H9 (cell line): ENCODE measurements around the gene DNAH8. TPM values are rescaled to one million over a fixed set of nuclear protein-coding genes. Genes with fewer than 3 reads are reported as not detected.

Experiments used
- DNase-seq: peaks from one replicate; pipeline ENCODE4 v3.0.0-alpha.2; 2017
- H2AFZ ChIP-seq: one replicate; pipeline ENCODE4 v1.6.1; 2013; ENCODE audit warnings: mild to moderate bottlenecking, low read length, control low read depth, moderate library complexity
- H2AK5ac ChIP-seq: 2 replicates; pipeline ENCODE4 v1.6.1; 2013; ENCODE audit warnings: low read length, control low read depth, mixed read lengths; ENCODE audit not compliant: insufficient read length
- H2BK120ac ChIP-seq: one replicate; pipeline ENCODE4 v1.6.1; 2013; ENCODE audit warnings: low read depth, mild to moderate bottlenecking, low read length, control low read depth, inconsistent platforms; ENCODE audit not compliant: poor library complexity, severe bottlenecking
- H2BK12ac ChIP-seq: 2 replicates; pipeline ENCODE4 v1.6.1; 2013; ENCODE audit warnings: low read length, control low read depth, mixed read lengths, low read depth; ENCODE audit not compliant: insufficient read length
- H2BK15ac ChIP-seq: 2 replicates; pipeline ENCODE4 v1.6.1; 2013; ENCODE audit warnings: low read depth, low read length, control low read depth
- H2BK20ac ChIP-seq: one replicate; pipeline ENCODE4 v1.6.1; 2013; ENCODE audit warnings: low read depth, mild to moderate bottlenecking, low read length, control low read depth, inconsistent platforms; ENCODE audit not compliant: poor library complexity, severe bottlenecking
- H2BK5ac ChIP-seq: 2 replicates; pipeline ENCODE4 v1.6.1; 2013; ENCODE audit warnings: low read length, control low read depth, mixed read lengths; ENCODE audit not compliant: insufficient read length
- H3K14ac ChIP-seq: 2 replicates; pipeline ENCODE4 v1.6.1; 2013; ENCODE audit warnings: low read length, control low read depth; ENCODE audit not compliant: insufficient read depth
- H3K18ac ChIP-seq: 2 replicates; pipeline ENCODE4 v1.6.1; 2013; ENCODE audit warnings: low read depth, mild to moderate bottlenecking, mixed read lengths, low read length, control low read depth; ENCODE audit not compliant: insufficient read length
- H3K23ac ChIP-seq: 2 replicates; pipeline ENCODE4 v1.6.1; 2013; ENCODE audit warnings: low read length, control low read depth, mixed read lengths, low read depth; ENCODE audit not compliant: insufficient read length
- H3K23me2 ChIP-seq: 2 replicates; pipeline ENCODE4 v1.6.1; 2013; ENCODE audit warnings: low read depth, mild to moderate bottlenecking, mixed read lengths, low read length, control low read depth; ENCODE audit not compliant: insufficient read length, poor library complexity, severe bottlenecking
- H3K27ac ChIP-seq: 2 replicates; pipeline ENCODE4 v1.5.1; 2013; ENCODE audit warnings: low read length, control low read depth, mixed read lengths, low read depth; ENCODE audit not compliant: insufficient read length
- H3K27me3 ChIP-seq: 2 replicates; pipeline ENCODE4 v1.6.1; 2013; ENCODE audit warnings: low read length, control low read depth, inconsistent platforms; ENCODE audit not compliant: insufficient read depth
- H3K4ac ChIP-seq: 2 replicates; pipeline ENCODE4 v1.6.1; 2013; ENCODE audit warnings: low read depth, mild to moderate bottlenecking, control low read depth, inconsistent platforms, low read length, moderate library complexity
- H3K4me1 ChIP-seq: 2 replicates; pipeline ENCODE4 v1.6.1; 2013; ENCODE audit warnings: low read length, control low read depth, inconsistent platforms; ENCODE audit not compliant: insufficient read depth
- H3K4me2 ChIP-seq: 2 replicates; pipeline ENCODE4 v1.6.1; 2013; ENCODE audit warnings: low read length, control low read depth, mixed read lengths; ENCODE audit not compliant: insufficient read length, insufficient read depth
- H3K56ac ChIP-seq: 2 replicates; pipeline ENCODE4 v1.6.1; 2013; ENCODE audit warnings: low read depth, mild to moderate bottlenecking, mixed read lengths, low read length, control low read depth; ENCODE audit not compliant: insufficient read length
- H3K79me1 ChIP-seq: 2 replicates; pipeline ENCODE4 v1.6.1; 2013; ENCODE audit warnings: low read depth, mild to moderate bottlenecking, moderate library complexity, low read length, control low read depth, inconsistent platforms; ENCODE audit not compliant: insufficient read depth, poor library complexity, severe bottlenecking
- H3K79me2 ChIP-seq: 2 replicates; pipeline ENCODE4 v1.6.1; 2013; ENCODE audit warnings: low read length, control low read depth, inconsistent platforms; ENCODE audit not compliant: insufficient read depth
- H3K9ac ChIP-seq: 2 replicates; pipeline ENCODE4 v1.6.1; 2013; ENCODE audit warnings: low read length, control low read depth, mixed read lengths; ENCODE audit not compliant: insufficient read length; ENCODE audit errors: extremely low read depth
- H3K9me3 ChIP-seq: one replicate; pipeline ENCODE4 v1.6.1; 2013; ENCODE audit warnings: low read depth, low read length, inconsistent platforms; ENCODE audit not compliant: control insufficient read depth
- H3T11ph ChIP-seq: one replicate; pipeline ENCODE4 v1.6.1; 2013; ENCODE audit warnings: mild to moderate bottlenecking, low read length, control low read depth, inconsistent platforms
- H4K20me1 ChIP-seq: one replicate; pipeline ENCODE4 v1.6.1; 2013; ENCODE audit not compliant: control insufficient read depth, insufficient read length, insufficient read depth
- H4K5ac ChIP-seq: 2 replicates; pipeline ENCODE4 v1.6.1; 2013; ENCODE audit warnings: low read depth, mild to moderate bottlenecking, mixed read lengths, low read length, control low read depth; ENCODE audit not compliant: insufficient read length
- H4K8ac ChIP-seq: replicated peaks from 2 replicates; pipeline ENCODE4 v1.6.1; 2013; ENCODE audit warnings: low read length, control low read depth, mixed read lengths, low read depth; ENCODE audit not compliant: insufficient read length
- H4K91ac ChIP-seq: 2 replicates; pipeline ENCODE4 v1.6.1; 2013; ENCODE audit warnings: low read depth, mild to moderate bottlenecking, moderate library complexity, mixed read lengths, low read length, control low read depth; ENCODE audit not compliant: insufficient read length
- H3K27ac Mint-ChIP-seq, 3 experiments: 2 replicates in 2 of 3; 3 replicates in 1 of 3; pipeline ENCODE4 v1.8.0; 2020 to 2021; ENCODE audit warnings: mixed read lengths in 3 of 3, mild to moderate bottlenecking in 1 of 3, moderate library complexity in 1 of 3
- H3K27me3 Mint-ChIP-seq: 2 replicates; pipeline ENCODE4 v1.8.0; 2021; ENCODE audit warnings: low read depth, mild to moderate bottlenecking, moderate library complexity, mixed read lengths
- H3K36me3 Mint-ChIP-seq, 3 experiments: 2 replicates in 2 of 3; 3 replicates in 1 of 3; pipeline ENCODE4 v1.8.0; 2020 to 2021; ENCODE audit warnings: low read depth in 3 of 3, mixed read lengths in 3 of 3; ENCODE audit not compliant: insufficient read depth in 1 of 3
- H3K4me1 Mint-ChIP-seq, 2 experiments: 2 replicates each; pipeline ENCODE4 v1.8.0; 2020; ENCODE audit warnings: mixed read lengths in 2 of 2
- H3K4me3 Mint-ChIP-seq, 2 experiments: 2 replicates in 1 of 2; 3 replicates in 1 of 2; pipeline ENCODE4 v1.8.0; 2020 to 2021; ENCODE audit warnings: mild to moderate bottlenecking in 2 of 2, mixed read lengths in 2 of 2, moderate library complexity in 1 of 2
- H3K9me3 Mint-ChIP-seq, 2 experiments: 2 replicates in 1 of 2; 3 replicates in 1 of 2; pipeline ENCODE4 v1.8.0; 2020; ENCODE audit warnings: mild to moderate bottlenecking in 2 of 2, mixed read lengths in 2 of 2, moderate library complexity in 1 of 2
- total RNA-seq: library from RNA; stranded (reverse); gene quantifications from 2 replicates; pipeline ENCODE4 v1.2.1, GENCODE V29; 2021
- TF ChIP-seq, protein P1 (sequence below): fragments of 200-600 bp; sonication (generic); conservative IDR thresholded peaks from 3 replicates; pipeline ENCODE4 v1.8.0; 2021; ENCODE audit warnings: antibody characterized with exemption, mild to moderate bottlenecking

Gene DNAH8
- total RNA-seq, 1 experiment from 2014 or later = not detected

DNA sequence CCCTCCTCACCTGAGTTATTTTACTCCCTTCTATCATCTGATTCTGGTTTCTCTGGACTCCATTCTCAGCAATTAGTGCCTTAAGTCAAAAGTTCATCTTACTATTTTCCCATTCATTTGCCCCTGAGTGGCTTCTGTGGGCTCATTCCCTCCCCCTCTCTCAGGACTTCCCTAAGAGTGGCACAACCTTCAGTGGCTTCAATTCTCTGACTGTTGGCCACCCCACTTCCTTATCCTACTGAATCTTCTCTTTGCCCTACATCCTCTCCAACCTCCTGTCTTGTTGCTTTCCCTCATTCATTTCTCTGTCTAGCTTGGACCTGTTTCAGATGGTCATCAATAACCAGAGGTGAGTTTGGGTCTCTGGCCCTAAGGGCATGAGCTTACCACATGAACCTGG is 272.4 kb downstream of the DNAH8 start:
- H3K79me2 ChIP-seq = 0 out of 2 replicates have a peak, but pooled peaks cover 1% of the 10 kb centered on the region
- no peak overlapping the region for H2BK15ac ChIP-seq
- Mint-ChIP-seq H3K4me1 (peaks cover 7 to 13% of the 10 kb centered on the region in 2 experiments), H3K36me3 (no peaks in the 10 kb centered on the region), H3K9me3 (no peaks in the 10 kb centered on the region), H3K27me3 (peaks cover 12% of the 10 kb centered on the region), H3K4me3 (no peak overlapping the region), H3K27ac (no peak overlapping the region)
- H3K9me3 ChIP-seq = no peaks in the 10 kb centered on the region
- no peak overlapping the region for H3K4ac ChIP-seq
- no peaks in the 10 kb centered on the region for H3K79me1 ChIP-seq
- H3K9ac ChIP-seq = no peak overlapping the region
- H2BK5ac ChIP-seq = no peak overlapping the region
- no peak overlapping the region for H2AFZ ChIP-seq
- peaks cover 2% of the 10 kb centered on the region; the same call in 1 of the 2 replicates for H3K4me1 ChIP-seq
- H2BK20ac ChIP-seq = no peak overlapping the region
- no peak overlapping the region for H3K14ac ChIP-seq
- no peaks in the 10 kb centered on the region for H3K27me3 ChIP-seq
- no peak overlapping the region for H4K8ac ChIP-seq
- H4K91ac ChIP-seq = no peak overlapping the region
- no peak overlapping the region for H3T11ph ChIP-seq
- DNase-seq = no peak
- no peak overlapping the region for H3K18ac ChIP-seq
- no peak overlapping the region for H3K27ac ChIP-seq
- H3K23ac ChIP-seq = no peak overlapping the region
- no peak overlapping the region for H2BK120ac ChIP-seq
- TF ChIP-seq, protein P1, sequence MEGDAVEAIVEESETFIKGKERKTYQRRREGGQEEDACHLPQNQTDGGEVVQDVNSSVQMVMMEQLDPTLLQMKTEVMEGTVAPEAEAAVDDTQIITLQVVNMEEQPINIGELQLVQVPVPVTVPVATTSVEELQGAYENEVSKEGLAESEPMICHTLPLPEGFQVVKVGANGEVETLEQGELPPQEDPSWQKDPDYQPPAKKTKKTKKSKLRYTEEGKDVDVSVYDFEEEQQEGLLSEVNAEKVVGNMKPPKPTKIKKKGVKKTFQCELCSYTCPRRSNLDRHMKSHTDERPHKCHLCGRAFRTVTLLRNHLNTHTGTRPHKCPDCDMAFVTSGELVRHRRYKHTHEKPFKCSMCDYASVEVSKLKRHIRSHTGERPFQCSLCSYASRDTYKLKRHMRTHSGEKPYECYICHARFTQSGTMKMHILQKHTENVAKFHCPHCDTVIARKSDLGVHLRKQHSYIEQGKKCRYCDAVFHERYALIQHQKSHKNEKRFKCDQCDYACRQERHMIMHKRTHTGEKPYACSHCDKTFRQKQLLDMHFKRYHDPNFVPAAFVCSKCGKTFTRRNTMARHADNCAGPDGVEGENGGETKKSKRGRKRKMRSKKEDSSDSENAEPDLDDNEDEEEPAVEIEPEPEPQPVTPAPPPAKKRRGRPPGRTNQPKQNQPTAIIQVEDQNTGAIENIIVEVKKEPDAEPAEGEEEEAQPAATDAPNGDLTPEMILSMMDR = no peak
- H2AK5ac ChIP-seq = no peak overlapping the region
- H4K5ac ChIP-seq = no peak overlapping the region
- H3K56ac ChIP-seq = no peak overlapping the region
- no peaks in the 10 kb centered on the region for H3K23me2 ChIP-seq
- H2BK12ac ChIP-seq = no peak overlapping the region
- H4K20me1 ChIP-seq = no peaks in the 10 kb centered on the region
- H3K4me2 ChIP-seq = no peak overlapping the region
